Ramos (cell line): ENCODE measurements around the gene TDRD15.
"Not testable (repeated sequence)": the region's sequence is repeated elsewhere in the genome, so short reads cannot be mapped to it uniquely, and the experiment has no call there.

ENCODE experiments used
- in situ Hi-C: fragments of 300-500 bp; cut with MboI; formaldehyde crosslinking; loops from one replicate; pipeline ENCODE4 v1.14.3; 2022; ENCODE audit warnings: low sequenced_read_pairs; ENCODE audit not compliant: unreplicated experiment

TDRD15 gene

GRCh38 chr2:21142149-21142548 is 18.4 kb downstream of the TDRD15 start:
- in situ Hi-C loops, result no loop called here

GRCh38 chr2:21146638-21147037 is 22.9 kb downstream of the TDRD15 start:
- in situ Hi-C loops, result no loop called here

GRCh38 chr2:21148718-21149117 is 24.9 kb downstream of the TDRD15 start:
- in situ Hi-C loops, result no loop called here

GRCh38 chr2:21151234-21151633 is 27.5 kb downstream of the TDRD15 start:
- in situ Hi-C loops, result not testable (repeated sequence)

- in situ Hi-C loops, result no loop called here
Observed at GRCh38 chr2:21155365-21156136, 31.8 kb downstream of the TDRD15 start.

GRCh38 chr2:21161122-21161521 is 37.4 kb downstream of the TDRD15 start:
- in situ Hi-C loops, result no loop called here

- in situ Hi-C loops, result no loop called here
Observed at GRCh38 chr2:21161832-21162614, 38.3 kb downstream of the TDRD15 start.

GRCh38 chr2:21162615-21162878 is 38.8 kb downstream of the TDRD15 start:
- in situ Hi-C loops, result no loop called here

GRCh38 chr2:21163213-21163612 is 39.4 kb downstream of the TDRD15 start:
- in situ Hi-C loops, result no loop called here

GRCh38 chr2:21165350-21165749 is 41.6 kb downstream of the TDRD15 start:
- in situ Hi-C loops, result no loop called here

GRCh38 chr2:21175895-21176646 is 52.3 kb downstream of the TDRD15 start:
- in situ Hi-C loops, result no loop called here

GRCh38 chr2:21181957-21182356 is 58.2 kb downstream of the TDRD15 start:
- in situ Hi-C loops, result no loop called here

GRCh38 chr2:21183306-21183705 is 59.5 kb downstream of the TDRD15 start:
- in situ Hi-C loops, result no loop called here

GRCh38 chr2:21183726-21184125 is 60.0 kb downstream of the TDRD15 start:
- in situ Hi-C loops, result no loop called here

GRCh38 chr2:21191535-21191934 is 67.8 kb downstream of the TDRD15 start:
- in situ Hi-C loops, result no loop called here
